HG02678 (cell line): ENCODE results near the gene VANGL2.

Source experiments
- ATAC-seq: cut with Tn5 transposase; IDR thresholded peaks from one replicate; pipeline ENCODE4 v1.9.1; 2021; ENCODE audit warnings: mild to moderate bottlenecking, moderate library complexity; ENCODE audit not compliant: unreplicated experiment

Gene VANGL2

DNA sequence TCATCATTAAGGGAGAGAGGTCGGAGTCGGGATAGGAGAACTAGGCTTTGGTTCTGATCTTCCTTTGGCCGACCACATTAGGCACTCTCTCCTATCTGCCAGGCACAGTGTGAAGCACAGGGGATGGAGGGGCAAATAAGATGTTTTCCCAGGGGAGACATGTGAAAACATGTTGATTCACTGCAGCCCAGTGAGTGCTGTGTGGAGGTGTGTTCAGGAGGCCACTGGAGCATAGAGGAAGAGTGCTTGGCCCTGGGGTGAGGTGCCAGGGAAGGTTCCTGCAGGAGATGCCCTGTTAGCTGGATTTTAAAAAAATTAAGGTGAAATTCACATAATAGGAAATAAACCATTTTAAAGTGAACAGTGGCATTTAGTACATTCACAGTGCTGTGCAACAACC lies 3.7 kb downstream of the VANGL2 start:
- ATAC-seq, result no peak

DNA sequence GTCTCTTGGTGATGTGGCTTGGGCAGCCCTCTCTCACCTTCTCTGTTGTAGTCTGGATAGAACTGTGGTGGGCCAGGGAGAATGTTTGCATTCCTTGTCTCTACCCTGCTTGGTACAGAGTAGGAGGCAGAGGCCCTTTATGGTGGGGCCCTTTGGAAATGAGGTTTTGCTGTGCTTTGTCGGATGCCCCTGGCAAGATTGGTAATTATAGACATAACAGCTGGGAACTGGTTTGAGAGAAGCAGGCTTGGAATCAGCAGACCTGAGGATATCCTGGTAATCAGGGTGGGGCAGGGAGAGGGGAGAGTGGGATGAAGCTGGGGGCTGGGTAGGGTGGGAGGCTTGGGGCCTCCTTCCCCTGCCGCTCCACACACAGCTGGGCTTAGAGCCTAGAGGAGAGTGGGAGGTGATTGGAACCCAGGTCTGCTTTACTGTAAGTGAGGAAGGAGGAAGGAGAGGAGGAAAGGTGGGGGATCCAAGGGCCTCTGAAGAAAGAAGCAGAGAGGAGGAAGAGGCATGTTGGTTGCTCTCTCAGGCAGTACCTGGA lies 5.0 kb downstream of the VANGL2 start:
- no peak for ATAC-seq

DNA sequence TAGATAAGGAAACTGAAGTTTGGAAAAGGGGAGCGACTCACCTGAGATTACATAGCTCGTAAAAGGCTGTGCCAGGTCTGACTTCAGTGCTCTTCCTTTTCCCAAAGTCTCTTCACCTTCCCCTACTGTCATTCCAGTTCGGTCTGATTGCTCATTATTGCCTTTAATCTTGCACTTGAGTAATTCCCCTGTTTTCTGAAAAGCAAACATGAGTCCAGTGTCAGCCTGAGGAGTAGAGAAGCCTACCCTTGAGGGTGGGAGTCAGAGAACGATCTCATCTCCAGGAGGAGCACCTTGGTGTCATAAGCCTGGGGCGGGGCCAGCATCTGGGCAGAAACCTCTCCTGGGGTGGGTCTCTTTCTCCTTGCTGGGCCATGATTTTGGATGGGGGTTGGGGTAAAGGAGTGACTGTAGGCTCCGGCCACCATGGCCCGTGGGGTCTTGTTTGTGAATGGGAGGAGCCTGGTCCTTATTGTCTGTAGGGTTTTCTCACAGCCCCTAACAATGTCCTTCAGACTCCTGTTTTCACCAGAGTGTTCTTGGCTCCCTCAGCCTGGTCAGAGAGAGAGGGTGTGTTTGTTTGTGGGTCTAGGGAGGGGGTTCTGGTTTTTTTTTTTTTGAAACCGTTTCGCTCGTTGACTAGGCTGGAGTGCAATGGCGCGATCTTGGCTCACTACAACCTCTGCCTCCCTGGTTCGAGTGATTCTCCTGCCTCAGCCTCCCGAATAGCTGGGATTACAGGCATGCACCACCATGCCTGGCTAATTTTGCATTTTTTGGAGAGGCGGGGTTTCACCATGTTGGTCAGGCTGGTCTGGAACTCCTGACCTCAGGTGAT lies 6.0 kb downstream of the VANGL2 start:
- ATAC-seq, result no peak

DNA sequence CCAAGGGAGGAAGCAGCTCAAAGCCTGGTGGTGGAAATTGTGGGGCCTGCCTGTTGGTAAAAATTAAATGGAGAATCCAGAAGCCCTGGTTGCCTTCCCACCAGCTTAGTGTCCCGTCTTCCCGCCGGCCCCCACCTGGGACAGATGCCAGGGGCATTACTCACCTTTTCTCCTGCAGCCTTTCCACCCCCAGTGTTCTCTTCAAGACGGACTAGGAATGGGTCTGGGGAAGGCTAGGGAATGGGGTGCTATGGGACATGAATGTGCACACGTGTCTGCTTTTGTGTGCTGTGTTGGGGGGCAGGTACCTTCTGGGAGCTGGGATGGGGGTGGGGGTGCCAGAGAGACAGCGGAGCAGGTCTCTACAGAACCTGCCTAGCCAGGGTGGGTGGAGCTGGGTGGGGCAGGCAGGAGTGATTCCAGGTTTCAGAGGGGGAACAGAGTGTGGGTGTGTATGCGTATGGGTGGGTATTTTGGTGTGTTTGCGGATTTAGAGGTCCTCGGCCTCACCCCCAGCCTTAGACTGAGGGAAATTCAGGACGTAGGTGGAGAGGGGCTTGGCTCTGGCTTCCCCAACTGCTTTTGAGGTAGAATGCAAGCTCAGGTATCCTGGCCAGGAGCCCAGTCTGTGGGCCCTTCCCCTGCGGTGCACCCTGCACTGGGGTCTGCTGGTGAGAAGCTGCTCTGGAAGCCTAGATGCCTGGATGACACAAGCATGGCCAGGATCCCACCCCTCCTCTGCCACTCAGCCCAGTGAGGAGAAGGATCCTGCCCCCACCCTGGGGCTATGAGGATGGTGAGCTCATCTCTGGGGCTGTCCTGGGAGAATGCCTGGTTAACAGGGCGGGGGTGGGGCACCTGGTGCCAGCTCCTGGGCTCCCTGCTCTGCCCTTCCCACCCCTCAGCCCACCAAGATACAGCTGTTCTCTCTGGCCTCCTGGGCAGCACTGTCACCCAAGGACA lies 7.8 kb downstream of the VANGL2 start:
- ATAC-seq, result no peak

DNA sequence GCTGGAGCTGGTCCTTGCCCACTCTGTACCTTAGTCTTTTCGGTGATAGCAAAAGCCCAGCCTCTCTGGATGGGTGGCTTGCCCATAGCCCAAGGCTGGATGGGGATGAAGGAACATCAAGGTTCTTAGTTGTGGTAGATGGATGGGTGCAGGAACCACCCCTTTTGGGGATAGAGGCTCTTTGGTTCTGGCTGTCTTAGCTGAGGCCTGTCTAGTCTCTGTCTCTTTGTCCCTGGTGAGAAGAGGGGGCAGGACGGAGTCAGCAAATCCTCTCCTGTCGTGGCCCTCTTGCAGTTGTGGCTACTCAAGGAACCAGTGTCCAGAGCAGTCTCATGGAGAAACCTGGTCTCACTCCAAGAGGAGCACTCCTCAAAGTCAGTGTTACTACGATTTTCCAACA lies 8.5 kb downstream of the VANGL2 start:
- no peak for ATAC-seq

DNA sequence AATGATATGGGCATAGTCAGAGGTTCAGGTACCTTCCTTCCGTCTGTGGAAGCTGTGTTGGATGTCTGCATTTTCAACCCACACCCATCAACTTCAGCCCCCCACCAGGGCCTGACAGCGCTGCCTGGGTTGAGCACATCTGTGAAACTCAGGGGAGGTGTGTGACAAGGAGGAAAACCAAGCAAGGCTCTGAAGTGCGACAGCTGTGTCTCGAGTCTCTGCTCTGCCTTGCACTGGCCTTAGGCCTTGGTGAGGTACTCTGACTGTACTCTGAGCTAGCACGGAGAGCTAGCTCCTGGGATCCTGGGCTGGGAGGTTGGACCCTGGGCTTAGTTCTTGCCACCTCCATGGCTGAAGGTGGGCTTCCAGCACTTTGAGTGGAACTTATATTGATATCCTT lies 9.1 kb downstream of the VANGL2 start:
- no peak for ATAC-seq

DNA sequence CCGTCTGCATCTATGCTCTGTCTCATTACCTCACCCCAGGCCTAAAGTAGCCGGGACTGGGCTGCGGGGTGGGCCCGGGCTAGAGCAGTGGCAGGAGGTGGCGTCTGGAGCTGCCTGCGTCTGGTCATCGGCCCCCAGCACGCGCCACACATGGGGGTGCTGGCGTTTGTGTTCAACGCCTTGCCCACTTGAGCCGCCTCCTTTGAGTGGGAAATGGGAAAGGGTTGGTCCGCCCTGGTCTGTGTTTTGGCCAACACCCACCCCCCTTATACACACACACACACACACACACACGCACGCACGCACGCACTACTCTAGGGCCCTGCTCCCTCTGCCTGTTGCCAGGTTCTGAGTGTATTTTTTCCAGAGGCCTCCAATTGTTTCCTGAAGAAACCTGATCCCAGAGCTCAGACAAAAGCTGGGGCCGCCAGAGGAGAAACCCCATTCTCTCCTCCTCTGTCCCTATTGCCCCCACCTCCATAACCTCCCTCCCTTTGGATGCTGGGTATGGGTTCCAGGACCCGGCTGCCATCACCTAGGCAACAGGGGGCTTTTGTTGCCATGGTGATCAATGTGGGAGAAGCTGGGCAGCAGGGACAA lies 10.1 kb downstream of the VANGL2 start:
- ATAC-seq, result no peak

DNA sequence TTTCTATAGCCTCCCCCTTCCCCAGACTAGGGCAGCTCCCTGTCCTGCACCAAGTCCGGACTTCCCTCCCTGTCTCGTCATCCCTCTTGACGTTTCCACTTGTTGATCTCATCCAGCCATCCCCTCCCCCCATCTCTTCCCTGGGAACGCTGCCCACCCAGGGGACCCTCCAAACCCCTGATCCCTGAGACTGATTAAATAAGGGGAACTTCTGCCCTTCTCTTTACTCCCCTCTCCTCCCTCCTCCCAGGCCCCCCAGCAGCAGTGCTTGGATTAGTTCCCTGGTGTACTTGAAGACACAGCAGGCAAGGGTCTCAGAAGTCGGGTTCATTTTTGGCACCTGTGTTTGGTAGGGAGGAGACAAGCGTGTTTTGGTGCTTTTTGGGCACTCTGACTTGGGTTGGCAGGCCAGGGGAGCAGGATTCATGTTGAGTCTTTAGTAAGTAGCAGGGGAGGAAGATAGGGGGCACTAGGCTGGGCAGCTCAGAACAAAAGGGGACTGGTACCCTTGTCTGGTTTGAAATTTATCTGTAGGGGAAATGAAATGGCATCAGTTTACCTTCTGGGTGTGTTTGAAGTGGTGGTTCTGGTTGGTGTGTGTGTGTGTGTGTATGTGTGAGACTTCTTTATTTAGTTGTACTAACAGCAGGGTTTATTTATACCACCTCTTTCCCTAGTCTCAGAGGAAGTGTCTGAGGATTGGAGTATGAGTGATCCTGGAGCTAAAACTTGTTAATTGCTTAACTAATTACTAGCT lies 11.1 kb downstream of the VANGL2 start:
- no peak for ATAC-seq

DNA sequence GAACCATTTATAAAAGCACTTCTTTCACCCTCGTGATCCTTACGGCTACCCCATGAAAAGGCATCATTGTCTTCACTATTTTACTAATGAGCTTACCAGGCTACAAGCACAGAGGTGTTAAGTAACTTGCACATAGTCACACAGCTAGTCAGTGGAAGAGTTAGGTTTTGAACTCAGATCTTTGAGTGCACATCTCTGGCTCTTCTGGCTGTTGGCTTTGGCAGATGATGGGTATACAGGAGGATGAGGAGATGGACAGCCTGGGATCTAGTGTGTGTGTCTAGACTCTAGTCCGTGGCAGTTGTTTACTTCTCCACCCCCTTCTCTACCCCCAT lies 11.6 kb downstream of the VANGL2 start:
- ATAC-seq, result no peak

DNA sequence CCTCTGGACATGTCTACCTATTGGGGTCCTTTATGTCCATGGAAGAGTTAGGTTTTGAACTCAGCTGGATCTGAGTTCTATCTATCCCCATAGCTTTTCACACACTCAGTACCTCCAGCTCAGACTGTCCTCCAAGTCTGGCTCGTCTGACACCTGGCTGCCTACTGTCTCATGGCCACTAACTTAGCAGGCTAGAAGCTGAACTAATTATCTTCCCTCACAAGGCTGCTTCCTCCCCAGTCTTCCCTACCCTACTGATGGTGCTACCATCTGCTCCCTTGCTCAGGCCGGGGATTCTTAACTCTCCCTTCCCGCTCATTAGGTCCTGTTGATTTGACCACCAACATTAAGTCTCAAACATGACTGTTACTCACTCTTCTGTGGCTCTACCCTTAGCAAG lies 13.4 kb downstream of the VANGL2 start:
- no peak for ATAC-seq

DNA sequence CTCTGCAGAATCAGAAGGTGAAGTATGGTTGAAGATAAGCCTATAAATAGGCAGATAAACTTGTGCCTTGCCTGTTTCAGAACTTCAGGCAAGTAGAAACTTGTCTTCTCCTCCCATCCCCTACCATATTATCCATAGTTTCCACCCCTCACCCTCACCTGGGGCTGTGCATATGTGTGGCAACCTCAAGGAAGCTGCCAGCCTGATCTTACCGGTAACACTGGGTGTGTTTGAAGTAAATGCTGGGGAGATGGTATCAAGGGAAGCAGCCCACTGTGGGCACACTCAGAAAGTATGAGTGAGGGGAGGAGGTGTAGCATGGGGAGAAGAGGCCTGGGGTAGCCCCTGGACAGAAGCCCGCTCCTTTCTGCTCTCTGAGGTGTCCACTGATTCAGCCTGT lies 14.5 kb downstream of the VANGL2 start:
- no peak for ATAC-seq

DNA sequence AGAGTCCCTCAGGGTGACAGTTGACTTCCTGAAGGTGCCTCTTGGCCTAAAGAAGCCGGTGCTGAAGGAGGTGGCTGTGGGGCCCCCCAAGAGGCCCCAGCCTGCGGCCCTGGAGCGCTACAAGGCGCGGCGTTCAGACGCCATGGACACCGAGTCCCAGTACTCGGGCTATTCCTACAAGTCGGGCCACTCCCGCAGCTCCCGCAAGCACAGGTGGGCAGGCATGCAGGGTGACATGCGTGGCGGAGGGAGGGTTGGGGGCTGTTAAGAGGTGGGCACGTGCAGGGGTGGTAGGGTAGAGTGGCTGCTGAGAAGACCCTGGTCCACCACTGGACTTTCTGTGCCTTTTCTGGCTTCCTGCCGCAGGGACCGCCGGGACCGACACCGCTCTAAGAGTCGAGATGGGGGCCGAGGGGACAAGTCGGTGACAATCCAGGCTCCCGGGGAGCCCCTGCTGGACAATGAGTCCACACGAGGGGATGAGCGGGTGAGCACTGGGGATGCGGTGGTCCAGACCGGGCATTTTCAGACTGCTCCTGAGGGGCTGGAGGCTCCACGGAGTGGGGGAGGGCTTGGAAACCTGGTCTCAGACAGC lies 15.4 kb downstream of the VANGL2 start:
- no peak for ATAC-seq

DNA sequence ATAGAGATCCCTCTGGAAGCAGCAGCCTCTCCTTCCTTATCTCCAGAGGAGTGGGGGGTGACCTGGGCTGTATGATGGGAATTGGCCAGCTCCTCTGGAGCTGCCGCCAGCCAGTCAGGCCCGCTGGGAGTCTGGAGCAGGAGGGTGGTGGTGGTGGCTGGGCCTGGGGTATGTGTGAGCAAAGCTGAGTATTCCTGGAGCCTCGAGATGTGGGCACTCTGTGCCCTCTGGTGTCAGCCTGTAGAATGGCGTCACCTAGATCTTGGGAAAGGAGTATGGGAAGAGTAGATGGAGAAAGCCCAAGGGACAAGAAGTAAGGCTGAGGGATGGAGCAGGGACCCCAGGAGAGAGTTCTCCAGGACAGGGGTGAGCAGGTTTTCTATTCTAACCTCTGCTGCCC lies 16.0 kb downstream of the VANGL2 start:
- ATAC-seq, result no peak

DNA sequence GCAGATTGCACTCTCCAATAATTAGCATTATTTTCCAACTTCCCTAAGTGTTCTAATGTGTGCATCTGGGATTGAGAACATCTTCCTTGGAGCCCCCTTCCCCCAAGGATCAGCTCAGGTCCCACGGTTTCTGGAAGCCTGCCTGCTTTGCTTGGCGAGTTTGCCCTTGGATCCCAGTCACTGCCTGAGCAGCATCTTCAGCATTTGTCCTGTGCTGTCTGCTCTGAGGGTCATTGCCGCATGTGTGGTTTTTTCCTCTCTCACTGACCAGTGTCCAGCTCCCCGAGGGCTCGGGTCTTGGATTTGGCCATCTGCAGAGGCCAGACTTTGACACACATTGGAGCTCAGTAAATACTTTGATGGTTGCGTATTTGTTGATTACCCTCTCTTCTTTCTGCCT lies 18.1 kb downstream of the VANGL2 start:
- no peak for ATAC-seq

DNA sequence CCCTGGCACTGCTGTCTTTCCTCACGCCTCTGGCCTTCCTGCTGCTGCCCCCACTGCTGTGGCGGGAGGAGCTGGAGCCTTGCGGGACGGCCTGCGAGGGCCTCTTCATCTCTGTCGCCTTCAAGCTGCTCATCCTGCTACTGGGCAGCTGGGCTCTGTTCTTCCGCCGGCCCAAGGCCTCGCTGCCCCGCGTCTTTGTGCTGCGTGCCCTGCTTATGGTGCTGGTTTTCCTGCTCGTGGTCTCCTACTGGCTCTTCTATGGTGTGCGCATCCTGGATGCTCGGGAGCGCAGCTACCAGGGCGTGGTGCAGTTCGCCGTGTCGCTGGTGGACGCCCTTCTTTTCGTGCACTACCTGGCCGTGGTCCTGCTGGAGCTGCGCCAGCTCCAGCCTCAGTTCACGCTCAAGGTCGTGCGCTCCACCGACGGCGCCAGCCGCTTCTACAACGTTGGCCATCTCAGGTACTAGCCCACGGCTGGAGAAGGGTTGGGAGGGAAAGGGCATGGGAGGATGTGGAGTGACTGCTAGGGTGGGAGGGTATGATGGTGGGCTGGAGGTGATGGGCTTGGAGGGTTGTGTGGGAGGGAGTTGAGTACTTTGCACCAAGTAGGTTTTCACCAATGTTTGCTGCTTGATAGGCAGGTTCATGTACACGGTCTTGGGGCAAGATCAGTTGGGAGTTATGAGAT lies 18.9 kb downstream of the VANGL2 start:
- no peak for ATAC-seq

DNA sequence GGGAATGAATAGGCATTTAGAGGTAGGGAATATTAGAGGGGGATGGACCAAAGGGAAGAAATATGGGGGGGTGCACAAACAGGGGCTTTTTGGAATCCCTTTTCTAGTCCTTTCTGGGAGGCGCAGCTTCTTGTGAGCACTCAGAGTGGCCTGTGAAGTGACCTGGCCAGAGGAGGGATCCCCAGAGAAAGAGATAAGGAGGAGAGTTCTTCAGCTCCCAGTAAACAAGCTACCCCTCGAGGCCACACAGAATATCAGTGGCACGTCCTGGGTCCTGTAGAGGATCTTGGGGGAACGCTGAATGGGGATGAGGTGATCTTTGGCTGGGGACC lies 19.4 kb downstream of the VANGL2 start:
- no peak for ATAC-seq

DNA sequence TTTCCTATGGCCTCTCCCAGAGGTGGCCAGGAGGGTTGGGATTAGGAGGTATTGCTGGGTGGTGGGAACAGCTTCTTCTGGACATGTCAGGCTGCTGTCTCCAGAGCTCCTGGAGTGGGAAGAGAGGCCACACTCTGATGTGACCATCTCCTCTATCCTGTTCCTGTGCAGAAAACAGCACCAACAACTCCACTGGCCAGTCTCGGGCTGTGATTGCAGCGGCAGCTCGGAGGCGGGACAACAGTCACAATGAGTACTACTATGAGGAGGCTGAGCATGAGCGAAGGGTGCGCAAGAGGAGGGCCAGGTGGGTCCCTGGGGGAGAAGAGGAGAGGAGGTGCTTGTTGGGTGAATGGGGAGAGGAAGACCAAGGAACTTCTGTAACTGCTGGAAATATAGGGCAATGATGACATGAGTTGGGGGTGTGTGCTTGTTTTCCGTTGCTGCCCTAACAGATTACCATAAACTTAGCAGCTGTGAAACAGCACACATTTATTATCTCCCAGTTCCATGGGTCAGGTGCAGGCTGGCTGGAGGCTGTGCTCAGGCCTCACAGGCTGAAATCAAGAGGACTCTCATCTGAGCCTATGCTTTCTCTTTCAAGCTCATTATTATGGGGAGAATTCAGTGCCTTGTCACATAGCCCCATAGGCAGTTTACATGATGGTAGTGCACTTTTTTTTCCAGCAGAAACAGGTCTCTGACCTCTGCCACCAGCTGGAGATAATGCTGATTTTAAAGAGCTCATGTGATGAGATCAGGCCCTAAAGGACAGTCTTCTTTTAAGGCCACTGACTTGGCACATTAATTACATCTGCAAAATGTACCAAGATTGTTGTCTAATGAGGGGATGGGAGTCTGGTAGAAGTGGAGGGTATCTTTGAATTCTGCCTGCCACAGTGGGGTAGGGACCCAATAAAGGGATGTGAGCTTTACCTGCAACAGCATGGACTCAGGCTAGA lies 20.8 kb downstream of the VANGL2 start:
- no peak for ATAC-seq

DNA sequence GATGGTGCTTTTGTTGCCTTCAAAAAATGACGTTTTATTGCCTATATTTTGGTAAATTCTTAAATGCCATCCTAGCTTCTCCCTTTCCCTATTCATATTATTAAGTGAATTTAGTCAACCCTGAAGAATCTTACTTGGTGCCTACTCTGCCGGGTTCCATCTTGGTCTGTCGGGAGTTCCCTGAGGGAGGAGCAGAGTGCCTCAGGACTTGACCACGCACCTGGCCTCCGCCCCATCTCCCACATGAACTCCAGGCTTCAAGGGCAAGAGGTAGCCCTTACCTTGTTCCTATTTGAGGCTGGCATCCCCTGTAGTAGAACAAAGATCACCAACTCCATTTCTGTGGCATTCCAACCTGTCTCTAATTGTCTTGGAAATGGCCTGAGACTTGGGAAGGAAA lies 21.5 kb downstream of the VANGL2 start:
- ATAC-seq, result no peak

DNA sequence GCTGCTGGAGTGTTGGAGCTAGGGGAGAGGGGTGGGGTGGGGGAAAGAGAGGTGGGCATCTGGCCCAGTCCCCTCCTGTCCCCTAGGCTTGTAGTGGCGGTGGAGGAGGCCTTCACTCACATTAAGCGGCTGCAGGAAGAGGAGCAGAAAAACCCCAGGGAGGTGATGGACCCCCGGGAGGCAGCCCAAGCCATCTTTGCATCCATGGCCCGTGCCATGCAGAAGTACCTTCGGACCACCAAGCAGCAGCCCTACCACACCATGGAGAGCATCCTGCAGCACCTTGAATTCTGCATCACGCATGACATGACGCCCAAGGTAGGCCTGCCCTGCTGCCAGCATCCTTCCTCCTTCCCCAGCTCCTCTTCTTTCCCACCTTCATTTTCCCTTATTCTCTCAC lies 23.6 kb downstream of the VANGL2 start:
- no peak for ATAC-seq
